SIG-M5 (cell line): ENCODE results near the gene GPR132.

Experiments
- DNase-seq: peaks from one replicate; lab custom pipeline; 2025; lab: John Stamatoyannopoulos, UW

GPR132 gene

DNA sequence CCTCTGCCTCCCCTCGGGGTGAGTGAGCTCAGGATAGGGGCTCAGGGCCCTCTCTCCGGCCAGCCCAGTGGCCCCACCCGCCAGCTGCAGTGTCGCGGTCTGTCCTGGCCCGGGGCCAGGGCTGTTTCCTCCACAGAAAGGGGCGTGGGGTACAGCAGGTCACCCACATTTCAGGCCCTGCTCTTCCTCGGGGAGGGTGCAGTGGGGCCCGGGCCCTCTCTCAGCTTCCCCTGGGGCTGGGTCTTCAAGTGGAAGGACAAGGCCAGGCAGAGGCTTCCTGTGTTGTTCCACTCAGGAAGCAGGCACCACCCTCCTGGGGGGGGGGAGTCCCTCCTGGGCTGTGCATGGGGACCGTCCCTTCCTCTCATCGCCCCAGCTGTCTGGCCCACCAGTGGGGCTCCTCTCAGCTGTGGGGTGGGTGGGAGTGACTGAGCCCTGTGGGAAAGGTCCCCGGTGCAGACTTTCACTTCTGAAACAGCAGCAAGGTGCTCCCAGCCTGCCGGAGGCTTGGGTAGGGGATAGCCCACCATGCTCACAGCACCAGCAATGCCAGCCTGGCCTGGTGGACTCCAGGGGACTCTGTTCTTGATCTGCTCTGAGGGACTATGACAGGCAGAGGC, 3.7 kb downstream of the GPR132 start:
- DNase-seq, result no peak

DNA sequence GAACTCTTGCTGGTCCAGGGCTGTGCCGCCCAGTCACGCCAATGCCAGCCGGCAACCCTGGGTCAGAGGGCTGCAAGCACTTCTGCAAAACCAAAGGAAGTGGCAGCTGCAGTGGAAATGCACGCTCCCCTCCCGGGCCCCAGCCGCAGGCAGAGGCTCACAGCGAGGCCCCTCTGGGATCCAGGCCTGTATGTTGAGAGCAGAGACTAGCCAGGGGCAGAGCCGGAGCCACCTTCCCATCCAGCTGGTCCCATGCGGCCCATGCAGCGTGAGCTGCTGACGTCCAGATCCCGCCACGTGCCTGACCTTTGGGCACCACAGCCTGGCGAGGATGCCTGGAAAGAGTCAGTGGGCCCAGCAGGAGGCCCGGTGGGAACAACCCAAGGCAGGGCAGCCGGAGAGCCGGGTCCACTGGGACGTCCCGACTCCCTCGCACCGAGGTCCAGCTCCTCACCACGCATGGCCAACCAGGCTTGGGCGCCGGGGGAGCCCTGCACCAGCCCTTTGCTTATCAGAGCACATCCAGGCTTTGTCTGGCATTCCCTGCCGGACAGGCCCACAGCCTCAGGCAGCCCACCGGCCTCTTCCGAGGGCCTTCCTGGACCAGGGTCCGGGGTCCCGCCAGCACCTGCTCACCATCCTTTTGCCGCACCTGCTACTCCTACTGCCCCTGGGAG, 4.3 kb downstream of the GPR132 start:
- DNase-seq, result no peak

DNA sequence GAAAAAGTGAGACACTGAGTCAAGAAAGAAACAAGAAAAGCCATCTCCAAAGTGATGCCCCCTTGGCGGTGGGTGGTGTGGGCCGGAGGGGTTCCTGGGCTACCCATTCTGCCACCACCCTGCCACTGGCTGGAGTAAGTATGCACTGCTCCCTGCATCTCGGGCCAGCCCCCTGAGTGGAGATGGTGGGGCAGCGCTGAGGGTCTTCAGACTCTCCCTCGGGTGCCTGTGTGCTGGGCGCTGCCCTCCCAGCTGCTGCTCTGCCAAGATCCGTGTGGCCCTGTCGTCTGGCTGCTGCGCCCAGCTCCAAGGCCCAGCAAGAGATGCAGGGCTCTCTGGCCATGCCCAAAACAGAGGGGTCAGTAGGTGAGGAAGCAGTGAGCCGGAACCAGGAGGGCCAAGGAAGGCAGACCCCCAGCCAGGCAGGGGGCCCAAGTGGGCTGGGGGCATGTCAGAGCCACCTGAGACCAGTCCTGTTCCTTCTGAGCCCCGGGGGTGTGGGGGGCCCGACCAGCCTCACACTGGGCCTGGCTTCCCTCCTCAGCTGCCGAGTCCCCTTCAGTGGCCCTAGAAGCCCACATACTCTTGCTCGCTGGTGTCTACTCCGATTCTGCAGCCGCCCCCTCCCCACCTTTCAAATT, 5.2 kb downstream of the GPR132 start:
- DNase-seq, result no peak

DNA sequence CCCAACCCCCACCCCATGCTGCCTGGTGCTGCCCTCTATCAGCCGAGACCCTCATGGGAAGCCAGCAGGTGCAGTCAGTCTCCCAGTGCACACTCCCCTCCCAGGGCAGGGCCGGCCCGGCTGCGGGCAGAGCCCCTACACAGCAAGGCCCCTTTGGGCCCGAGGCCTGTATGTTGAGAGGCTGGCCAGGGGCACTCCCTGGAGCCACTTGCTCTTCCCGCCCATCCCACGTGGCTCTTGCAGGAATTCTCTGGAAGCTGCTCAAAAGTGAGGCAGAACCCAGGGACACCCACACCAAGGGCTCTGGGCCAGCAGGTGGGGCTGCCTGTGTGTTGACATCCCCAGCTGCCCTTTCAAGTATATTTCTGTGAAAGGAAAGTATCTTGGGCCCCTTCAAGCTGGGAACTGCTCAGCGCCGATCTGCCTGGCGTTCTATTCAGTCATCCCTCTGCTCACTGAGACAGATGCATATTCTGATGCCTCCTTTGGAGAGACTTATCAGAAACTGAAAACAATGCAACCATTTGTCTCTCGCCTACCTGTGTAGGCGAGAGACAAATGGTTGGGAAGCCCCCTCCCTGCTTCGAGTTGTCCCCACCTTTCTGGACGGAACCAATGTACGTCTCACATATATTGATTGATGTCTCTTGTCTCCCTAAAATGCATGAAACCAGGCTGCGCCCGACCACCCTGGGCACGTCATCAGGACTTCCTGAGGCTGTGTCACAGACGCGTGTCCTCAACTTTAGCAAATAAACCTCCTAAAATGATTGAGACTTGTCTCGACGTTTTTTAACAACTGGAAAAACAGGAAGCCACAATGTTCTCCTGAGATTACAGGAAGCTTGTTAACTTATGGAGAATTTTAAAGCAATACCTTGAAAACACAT, 6.0 kb downstream of the GPR132 start:
- DNase-seq, result no peak

DNA sequence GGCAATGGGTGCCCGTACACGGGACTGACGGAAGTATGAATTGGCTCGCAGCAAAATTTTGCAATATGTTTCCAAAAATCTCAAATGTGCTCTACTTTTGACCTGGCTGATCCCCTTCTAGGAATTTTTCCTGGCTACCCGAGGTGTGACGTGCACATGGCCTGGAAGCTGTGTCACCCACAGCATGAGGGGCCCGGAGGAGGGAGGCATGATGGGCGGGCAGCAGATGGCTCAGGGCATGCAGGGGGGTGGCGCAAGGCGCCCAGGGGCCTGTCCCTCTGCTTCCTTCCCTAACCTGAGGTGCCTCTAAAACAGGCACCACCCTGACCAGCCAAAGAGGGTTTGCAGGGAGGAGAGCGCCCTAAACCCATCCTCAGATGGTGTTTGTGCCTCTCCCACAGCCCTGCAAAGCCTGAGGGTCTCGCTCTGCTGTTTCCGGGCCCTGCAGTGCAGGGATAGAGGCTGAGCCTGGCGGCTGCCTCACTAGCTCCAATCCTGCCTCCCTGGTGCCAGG, 6.7 kb downstream of the GPR132 start:
- no peak for DNase-seq

GRCh38 chr14:105056303-105056831, 8.9 kb downstream of the GPR132 start:
- no peak for DNase-seq

- DNase-seq, result no peak
Measured at GRCh38 chr14:105055736-105056302, 9.4 kb downstream of the GPR132 start.

DNA sequence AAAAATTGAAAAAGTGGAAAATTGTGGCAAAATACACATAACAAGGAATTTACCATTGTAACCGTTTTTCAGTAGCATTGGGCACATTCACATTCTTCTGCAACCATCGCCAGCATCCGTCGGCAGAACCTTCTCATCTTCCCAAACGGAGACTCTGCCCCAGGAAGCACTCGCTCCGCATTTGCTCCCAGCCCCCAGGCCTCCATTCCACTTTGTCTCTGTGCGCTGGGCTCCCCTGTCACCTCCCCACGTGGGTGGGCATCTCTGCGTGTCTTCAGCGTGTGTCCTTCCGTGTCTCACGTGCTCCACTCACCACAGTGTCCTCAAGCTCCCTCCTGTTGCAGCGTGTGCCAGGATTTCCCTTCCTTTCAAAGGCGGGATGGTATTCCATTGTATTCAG, 9.9 kb downstream of the GPR132 start:
- DNase-seq, result no peak

- no peak for DNase-seq
Measured at GRCh38 chr14:105053996-105054395, 11.2 kb downstream of the GPR132 start.

DNA sequence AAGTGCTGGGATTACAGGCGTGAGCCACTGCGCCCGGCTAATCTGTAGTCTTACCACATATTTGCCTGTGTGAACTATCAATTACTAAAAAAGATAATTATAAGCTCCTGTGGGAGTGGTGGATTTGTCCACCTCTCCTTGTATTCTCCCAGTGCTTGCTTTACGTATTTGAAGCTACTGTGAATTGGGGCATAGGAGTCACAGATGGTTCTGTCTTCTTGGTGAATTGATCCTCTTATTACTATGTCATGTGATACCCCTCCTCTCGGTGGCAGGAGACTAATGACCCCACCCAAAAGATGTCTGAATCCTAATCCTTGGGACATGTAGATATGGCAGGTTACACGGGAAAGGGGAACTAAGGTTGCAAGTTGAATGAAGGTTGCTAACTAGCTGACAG, 11.8 kb downstream of the GPR132 start:
- DNase-seq, result no peak

GRCh38 chr14:105052110-105052458, 13.1 kb downstream of the GPR132 start:
- DNase-seq, result no peak

DNA sequence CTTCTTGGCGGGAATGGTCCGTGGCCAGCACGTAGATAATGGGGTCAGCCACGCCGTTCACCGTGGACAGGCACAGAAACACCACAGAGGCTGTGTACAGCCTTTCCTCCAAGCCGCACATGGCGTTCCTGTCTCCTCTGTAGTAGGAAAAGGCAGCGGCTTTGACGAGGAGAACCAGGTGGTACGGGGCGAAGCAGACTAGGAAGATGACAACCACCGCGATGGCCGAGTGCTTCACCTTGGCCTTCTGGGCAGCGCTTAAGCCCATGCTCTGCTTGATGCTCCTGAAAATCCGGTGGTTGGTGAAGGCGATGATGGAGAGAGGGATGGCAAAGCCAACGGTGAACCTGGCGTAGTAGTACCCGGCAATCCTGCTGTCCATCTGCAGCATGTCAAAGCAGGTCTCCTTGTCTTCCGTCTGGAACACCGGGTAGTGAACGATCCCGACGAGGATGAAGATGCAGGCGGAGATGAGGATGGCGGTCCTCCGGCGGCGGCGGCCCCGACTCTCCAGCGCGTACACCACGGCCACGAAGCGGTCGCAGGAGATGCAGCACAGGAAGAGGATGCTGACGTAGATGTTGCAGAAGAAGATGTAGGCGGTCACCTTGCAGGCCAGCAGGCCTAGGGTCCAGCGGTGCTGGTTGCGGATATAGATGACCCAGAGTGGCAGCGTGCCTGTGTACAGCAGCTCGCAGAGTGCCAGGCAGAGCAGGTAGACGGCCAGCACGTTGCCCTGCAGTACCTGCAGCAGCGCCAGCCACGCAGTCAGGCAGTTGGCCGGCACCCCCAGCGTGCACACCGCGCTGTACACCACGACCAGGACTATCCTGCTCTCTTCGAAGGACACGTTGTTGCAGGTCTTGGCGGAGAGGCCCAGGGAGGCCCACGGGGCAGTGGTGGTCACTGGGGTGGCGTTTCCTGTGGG, 13.8 kb downstream of the GPR132 start:
- DNase-seq, result no peak

DNA sequence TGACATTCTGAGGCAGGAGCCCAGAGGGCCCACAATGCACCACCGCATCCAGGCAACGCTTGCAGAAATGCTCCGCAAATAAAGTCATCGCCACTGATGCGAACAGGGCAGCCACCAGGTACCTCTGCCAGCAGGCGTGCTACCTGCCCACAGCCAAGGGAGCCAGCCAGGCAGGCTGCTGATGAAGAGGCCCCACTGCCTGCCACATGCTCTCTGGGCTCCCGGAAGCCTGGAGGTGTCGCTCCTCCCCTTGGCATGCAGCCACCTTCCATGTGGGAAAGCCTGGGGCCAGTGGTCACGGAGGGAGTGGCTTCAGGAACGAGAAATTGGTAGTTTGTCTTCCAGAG, 14.7 kb downstream of the GPR132 start:
- DNase-seq, result no peak

- DNase-seq, result no peak
Measured at GRCh38 chr14:105049753-105050550, 15.3 kb downstream of the GPR132 start.

DNA sequence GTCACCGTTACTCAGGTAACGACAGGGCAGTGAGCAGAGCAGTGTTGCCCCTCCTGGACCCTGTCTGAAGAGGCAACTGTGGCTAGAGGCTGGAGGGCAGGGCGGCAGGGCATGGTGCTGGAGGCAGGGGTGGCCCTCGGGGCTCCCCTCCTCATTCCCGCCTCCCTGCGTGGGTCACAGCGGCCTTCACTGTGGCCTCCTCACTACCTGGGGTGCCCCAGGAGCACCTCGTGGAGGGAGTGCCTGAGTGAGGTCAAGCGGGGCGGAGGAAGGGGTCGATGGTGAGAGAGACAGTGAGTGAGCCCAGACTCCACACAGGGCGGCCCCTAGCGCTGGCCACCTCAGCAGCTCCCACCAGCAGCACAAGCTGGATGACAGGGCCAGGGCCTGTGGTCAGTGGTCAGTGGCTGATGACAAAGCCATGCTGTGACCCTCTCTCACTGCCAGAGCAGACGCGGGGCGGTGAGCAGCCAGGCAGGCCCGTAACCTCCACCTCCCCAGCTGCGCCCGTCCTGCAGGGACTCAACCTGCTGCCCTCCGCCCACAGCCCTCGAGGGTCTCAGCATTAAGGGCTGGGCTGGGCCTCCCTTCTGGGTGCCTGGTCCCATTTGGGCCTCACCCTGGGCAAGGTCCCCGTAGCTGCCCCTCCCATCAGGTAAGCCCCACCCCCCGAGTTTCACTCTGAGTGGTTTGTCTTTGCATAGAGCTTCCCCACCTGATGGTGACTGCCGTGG, 17.8 kb downstream of the GPR132 start:
- DNase-seq, result no peak

DNA sequence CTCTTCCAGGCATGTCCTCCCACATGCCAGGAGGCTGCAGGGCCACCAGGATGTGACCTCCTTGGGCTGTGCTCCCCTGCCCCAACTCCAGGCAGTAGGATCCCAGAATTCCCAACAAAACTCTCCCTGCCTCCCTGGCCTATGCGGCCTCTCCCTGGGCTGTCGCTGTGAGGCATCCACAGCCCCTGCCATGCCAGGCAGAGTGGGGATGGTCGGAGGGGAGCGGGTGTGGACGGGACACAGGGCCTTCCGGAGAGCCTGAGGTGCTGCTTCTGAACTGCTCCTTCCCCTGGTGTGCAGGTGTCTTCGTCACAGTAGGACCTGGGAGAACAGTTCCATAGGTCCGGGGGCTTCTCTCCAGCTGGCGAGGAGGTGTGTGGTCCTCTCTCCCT, 18.3 kb downstream of the GPR132 start:
- no peak for DNase-seq

GRCh38 chr14:105045710-105046326, 19.4 kb downstream of the GPR132 start:
- DNase-seq, result peak; percentile 46

- no peak for DNase-seq
Measured at GRCh38 chr14:105043641-105044040, 21.6 kb downstream of the GPR132 start.

DNA sequence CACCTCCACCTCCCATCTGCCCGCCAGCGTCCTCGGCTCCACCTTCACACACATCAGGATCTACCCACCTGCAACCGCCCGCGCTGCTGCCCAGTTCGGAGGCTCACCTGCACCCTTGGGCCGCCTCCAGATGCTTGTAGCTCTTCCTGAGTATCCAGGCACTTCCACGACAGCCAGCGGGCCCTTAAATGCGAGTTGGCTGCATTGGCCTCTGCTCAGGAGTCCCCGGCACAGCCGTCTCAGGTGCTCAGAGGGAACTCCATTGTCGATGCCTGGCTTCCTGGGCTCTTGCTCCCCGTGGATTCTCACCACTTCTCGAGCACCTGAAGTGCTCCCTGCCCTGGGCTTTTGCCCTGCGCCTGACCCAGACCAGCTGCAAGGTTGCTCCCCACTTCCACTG, 22.4 kb downstream of the GPR132 start:
- DNase-seq, result no peak
